HEK293 (cell line): ENCODE data around the gene TRIM72.

Experiments
- CTCF ChIA-PET: fragments of 350-600 bp; formaldehyde crosslinking; extraction: SDS; loops from one replicate; lab custom pipeline; 2021; ENCODE audit warnings: antibody characterized with exemption; lab: Yijun Ruan, JAX
- POLR2A ChIA-PET: fragments of 300-600 bp; formaldehyde crosslinking; extraction: SDS; loops from one replicate; lab custom pipeline; 2020; ENCODE audit warnings: antibody characterized with exemption, inconsistent platforms; lab: Yijun Ruan, JAX
- H3K27ac ChIP-seq: fragments of 200-500 bp; sonication (Bioruptor generic); 2 replicates; pipeline ENCODE4 v1.5.1; 2014; ENCODE audit warnings: low read depth, low read length, control low read depth, inconsistent platforms; ENCODE audit errors: extremely low read depth
- H3K36me3 ChIP-seq, 2 experiments: fragments of 200-500 bp in 1 of 2; sonication (Bioruptor generic) in 1 of 2; 1 replicate in 1 of 2; 2 replicates in 1 of 2; pipeline ENCODE4 v1.5.1; 2014 to 2017; ENCODE audit warnings: inconsistent platforms in 2 of 2, low read length in 2 of 2; ENCODE audit not compliant: control insufficient read depth in 2 of 2, insufficient read depth in 1 of 2
- H3K4me1 ChIP-seq: fragments of 200-500 bp; sonication (Bioruptor generic); 2 replicates; pipeline ENCODE4 v1.5.1; 2014; ENCODE audit warnings: mild to moderate bottlenecking, low read length, inconsistent platforms; ENCODE audit not compliant: control insufficient read depth, insufficient read depth
- H3K4me3 ChIP-seq: 2 replicates; pipeline ENCODE4 v1.5.1; 2011; ENCODE audit warnings: low read depth, mild to moderate bottlenecking, control low read depth, low read length, moderate library complexity
- H3K9me3 ChIP-seq: fragments of 200-500 bp; sonication (Bioruptor generic); 2 replicates; pipeline ENCODE4 v1.5.1; 2014; ENCODE audit warnings: low read depth, low read length, inconsistent platforms; ENCODE audit not compliant: control insufficient read depth, insufficient read depth
- BCL11B ChIP-seq: fragments of 450-650 bp; formaldehyde crosslinking; IDR thresholded peaks from 2 replicates; pipeline ENCODE4 v1.5.1; 2016; ENCODE audit warnings: low read depth, missing biosample characterization, missing genetic modification characterization
- KLF16 ChIP-seq: fragments of 450-650 bp; formaldehyde crosslinking; IDR thresholded peaks from 2 replicates; pipeline ENCODE4 v1.5.1; 2017; ENCODE audit warnings: missing biosample characterization, missing genetic modification characterization
- KLF9 ChIP-seq: fragments of 450-650 bp; formaldehyde crosslinking; IDR thresholded peaks from 2 replicates; pipeline ENCODE4 v1.5.1; 2016; ENCODE audit warnings: missing biosample characterization, missing genetic modification characterization, low read depth
- PRDM1 ChIP-seq: fragments of 450-650 bp; formaldehyde crosslinking; IDR thresholded peaks from 2 replicates; pipeline ENCODE4; 2016; ENCODE audit warnings: missing biosample characterization, missing genetic modification characterization
- ZBTB1 ChIP-seq: fragments of 450-650 bp; formaldehyde crosslinking; IDR thresholded peaks from 2 replicates; pipeline ENCODE4 v1.5.1; 2016; ENCODE audit warnings: missing biosample characterization, missing genetic modification characterization
- ZBTB20 ChIP-seq: fragments of 450-650 bp; formaldehyde crosslinking; IDR thresholded peaks from 2 replicates; pipeline ENCODE4 v1.5.1; 2016; ENCODE audit warnings: missing biosample characterization, missing genetic modification characterization
- ZNF114 ChIP-seq: fragments of 450-650 bp; formaldehyde crosslinking; IDR thresholded peaks from 2 replicates; pipeline ENCODE4 v1.5.0; 2017; ENCODE audit warnings: missing biosample characterization, missing genetic modification characterization
- ZNF133 ChIP-seq: fragments of 450-650 bp; formaldehyde crosslinking; IDR thresholded peaks from 2 replicates; pipeline ENCODE4 v1.5.1; 2016; ENCODE audit warnings: missing biosample characterization, missing genetic modification characterization
- ZNF146 ChIP-seq: fragments of 450-650 bp; formaldehyde crosslinking; IDR thresholded peaks from 2 replicates; pipeline ENCODE4 v1.5.1; 2016; ENCODE audit warnings: missing biosample characterization, missing genetic modification characterization
- ZNF155 ChIP-seq: fragments of 450-650 bp; formaldehyde crosslinking; IDR thresholded peaks from 2 replicates; pipeline ENCODE4 v1.5.1; 2016; ENCODE audit warnings: missing biosample characterization, missing genetic modification characterization
- ZNF24 ChIP-seq: fragments of 450-650 bp; formaldehyde crosslinking; IDR thresholded peaks from 2 replicates; pipeline ENCODE4 v1.5.1; 2016; ENCODE audit warnings: missing biosample characterization, missing genetic modification characterization
- ZNF292 ChIP-seq: fragments of 450-650 bp; formaldehyde crosslinking; IDR thresholded peaks from 2 replicates; pipeline ENCODE4 v1.5.1; 2016; ENCODE audit warnings: low read depth, missing biosample characterization, missing genetic modification characterization, borderline replicate concordance
- ZNF311 ChIP-seq: fragments of 450-650 bp; formaldehyde crosslinking; IDR thresholded peaks from 2 replicates; pipeline ENCODE4 v1.5.1; 2017; ENCODE audit warnings: missing biosample characterization, missing genetic modification characterization, borderline replicate concordance
- ZNF473 ChIP-seq: fragments of 450-650 bp; formaldehyde crosslinking; IDR thresholded peaks from 2 replicates; pipeline ENCODE4 v1.5.1; 2017; ENCODE audit warnings: missing biosample characterization, missing genetic modification characterization
- ZNF510 ChIP-seq: fragments of 450-650 bp; formaldehyde crosslinking; IDR thresholded peaks from 2 replicates; pipeline ENCODE4 v1.5.1; 2018; ENCODE audit warnings: mild to moderate bottlenecking, missing genetic modification characterization, missing biosample characterization; ENCODE audit not compliant: insufficient replicate concordance
- ZNF514 ChIP-seq: fragments of 450-650 bp; formaldehyde crosslinking; IDR thresholded peaks from 2 replicates; pipeline ENCODE4 v1.5.1; 2016; ENCODE audit warnings: missing biosample characterization, missing genetic modification characterization
- ZNF561 ChIP-seq: fragments of 450-650 bp; IDR thresholded peaks from 2 replicates; pipeline ENCODE4 v1.5.1; 2018; ENCODE audit warnings: missing biosample characterization, missing genetic modification characterization, borderline replicate concordance
- ZNF585B ChIP-seq: fragments of 450-650 bp; formaldehyde crosslinking; IDR thresholded peaks from 2 replicates; pipeline ENCODE4 v1.5.1; 2016; ENCODE audit warnings: missing biosample characterization, missing genetic modification characterization
- ZNF596 ChIP-seq: fragments of 450-650 bp; IDR thresholded peaks from 2 replicates; pipeline ENCODE4 v1.5.0; 2018; ENCODE audit warnings: missing biosample characterization, mild to moderate bottlenecking, missing genetic modification characterization, moderate library complexity
- ZNF658 ChIP-seq: fragments of 450-650 bp; formaldehyde crosslinking; IDR thresholded peaks from 2 replicates; pipeline ENCODE4; 2016; ENCODE audit warnings: missing biosample characterization, missing genetic modification characterization
- TF ChIP-seq, protein P1 (sequence below): fragments of 450-650 bp; formaldehyde crosslinking; IDR thresholded peaks from 2 replicates; pipeline ENCODE4 v1.5.1; 2016; ENCODE audit warnings: missing biosample characterization, missing genetic modification characterization, borderline replicate concordance
- TF ChIP-seq, protein P2 (sequence below): fragments of 450-650 bp; formaldehyde crosslinking; IDR thresholded peaks from 2 replicates; pipeline ENCODE4 v1.5.1; 2016; ENCODE audit warnings: missing biosample characterization, missing genetic modification characterization
- TF ChIP-seq, protein P3 (sequence below): fragments of 450-650 bp; formaldehyde crosslinking; IDR thresholded peaks from 2 replicates; pipeline ENCODE4 v1.5.1; 2016; ENCODE audit warnings: missing biosample characterization, missing genetic modification characterization

TRIM72 gene

DNA sequence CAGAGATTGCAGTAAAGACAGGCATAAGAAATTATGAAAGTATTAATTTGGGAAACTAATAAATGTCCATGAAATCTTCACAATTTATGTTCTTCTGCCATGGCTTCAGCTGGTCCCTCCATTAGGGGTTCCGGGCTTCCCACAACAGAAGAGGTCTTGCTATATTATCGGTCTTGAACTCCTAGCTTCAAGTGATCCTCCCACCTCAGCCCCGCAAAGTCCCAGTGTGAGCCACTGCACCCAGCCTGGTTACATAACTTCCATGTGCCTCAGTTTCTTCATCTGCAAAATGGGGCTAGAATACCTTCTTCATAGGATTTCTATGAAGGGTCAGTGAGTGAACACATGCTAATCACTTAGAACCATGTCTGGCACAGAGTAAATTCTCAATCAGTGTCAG, 32.4 kb downstream of the TRIM72 start:
- TF ChIP-seq ZNF561 (tag by site-specific recombination) (no peak), ZNF24 (tag by site-specific recombination) (no peak), ZNF596 (tag by site-specific recombination) (no peak), BCL11B (tag by site-specific recombination) (no peak), ZNF658 (no peak), PRDM1 (tag by site-specific recombination) (no peak), ZNF510 (tag by site-specific recombination) (no peak), ZNF155 (tag by site-specific recombination) (no peak), ZBTB20 (no peak), ZNF133 (tag by site-specific recombination) (no peak), ZBTB1 (tag by site-specific recombination) (no peak), ZNF585B (tag by site-specific recombination) (no peak), KLF9 (tag by site-specific recombination) (no peak)
- TF ChIP-seq, protein P1, sequence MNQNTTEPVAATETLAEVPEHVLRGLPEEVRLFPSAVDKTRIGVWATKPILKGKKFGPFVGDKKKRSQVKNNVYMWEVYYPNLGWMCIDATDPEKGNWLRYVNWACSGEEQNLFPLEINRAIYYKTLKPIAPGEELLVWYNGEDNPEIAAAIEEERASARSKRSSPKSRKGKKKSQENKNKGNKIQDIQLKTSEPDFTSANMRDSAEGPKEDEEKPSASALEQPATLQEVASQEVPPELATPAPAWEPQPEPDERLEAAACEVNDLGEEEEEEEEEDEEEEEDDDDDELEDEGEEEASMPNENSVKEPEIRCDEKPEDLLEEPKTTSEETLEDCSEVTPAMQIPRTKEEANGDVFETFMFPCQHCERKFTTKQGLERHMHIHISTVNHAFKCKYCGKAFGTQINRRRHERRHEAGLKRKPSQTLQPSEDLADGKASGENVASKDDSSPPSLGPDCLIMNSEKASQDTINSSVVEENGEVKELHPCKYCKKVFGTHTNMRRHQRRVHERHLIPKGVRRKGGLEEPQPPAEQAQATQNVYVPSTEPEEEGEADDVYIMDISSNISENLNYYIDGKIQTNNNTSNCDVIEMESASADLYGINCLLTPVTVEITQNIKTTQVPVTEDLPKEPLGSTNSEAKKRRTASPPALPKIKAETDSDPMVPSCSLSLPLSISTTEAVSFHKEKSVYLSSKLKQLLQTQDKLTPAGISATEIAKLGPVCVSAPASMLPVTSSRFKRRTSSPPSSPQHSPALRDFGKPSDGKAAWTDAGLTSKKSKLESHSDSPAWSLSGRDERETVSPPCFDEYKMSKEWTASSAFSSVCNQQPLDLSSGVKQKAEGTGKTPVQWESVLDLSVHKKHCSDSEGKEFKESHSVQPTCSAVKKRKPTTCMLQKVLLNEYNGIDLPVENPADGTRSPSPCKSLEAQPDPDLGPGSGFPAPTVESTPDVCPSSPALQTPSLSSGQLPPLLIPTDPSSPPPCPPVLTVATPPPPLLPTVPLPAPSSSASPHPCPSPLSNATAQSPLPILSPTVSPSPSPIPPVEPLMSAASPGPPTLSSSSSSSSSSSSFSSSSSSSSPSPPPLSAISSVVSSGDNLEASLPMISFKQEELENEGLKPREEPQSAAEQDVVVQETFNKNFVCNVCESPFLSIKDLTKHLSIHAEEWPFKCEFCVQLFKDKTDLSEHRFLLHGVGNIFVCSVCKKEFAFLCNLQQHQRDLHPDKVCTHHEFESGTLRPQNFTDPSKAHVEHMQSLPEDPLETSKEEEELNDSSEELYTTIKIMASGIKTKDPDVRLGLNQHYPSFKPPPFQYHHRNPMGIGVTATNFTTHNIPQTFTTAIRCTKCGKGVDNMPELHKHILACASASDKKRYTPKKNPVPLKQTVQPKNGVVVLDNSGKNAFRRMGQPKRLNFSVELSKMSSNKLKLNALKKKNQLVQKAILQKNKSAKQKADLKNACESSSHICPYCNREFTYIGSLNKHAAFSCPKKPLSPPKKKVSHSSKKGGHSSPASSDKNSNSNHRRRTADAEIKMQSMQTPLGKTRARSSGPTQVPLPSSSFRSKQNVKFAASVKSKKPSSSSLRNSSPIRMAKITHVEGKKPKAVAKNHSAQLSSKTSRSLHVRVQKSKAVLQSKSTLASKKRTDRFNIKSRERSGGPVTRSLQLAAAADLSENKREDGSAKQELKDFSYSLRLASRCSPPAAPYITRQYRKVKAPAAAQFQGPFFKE = no peak
- ChIA-PET CTCF (no interaction called here), POLR2A (no interaction called here)
- no peaks in the 10 kb centered on the region for H3K36me3 ChIP-seq
- H3K27ac ChIP-seq = no peak overlapping the region
- no peak overlapping the region for H3K4me3 ChIP-seq
- H3K4me1 ChIP-seq = no peaks in the 10 kb centered on the region
- no peaks in the 10 kb centered on the region for H3K9me3 ChIP-seq

GRCh38 chr16:31248344-31248743, 34.4 kb downstream of the TRIM72 start:
- Histone ChIP-seq H3K27ac (no peak overlapping the region), H3K4me3 (no peak overlapping the region)
- TF ChIP-seq ZNF146 (tag by site-specific recombination) (no peak), ZNF292 (tag by site-specific recombination) (no peak), ZNF155 (tag by site-specific recombination) (no peak), KLF16 (tag by site-specific recombination) (no peak), ZNF311 (no peak), ZNF114 (no peak), ZNF514 (tag by site-specific recombination) (no peak), ZNF473 (no peak)
- TF ChIP-seq, protein P2, sequence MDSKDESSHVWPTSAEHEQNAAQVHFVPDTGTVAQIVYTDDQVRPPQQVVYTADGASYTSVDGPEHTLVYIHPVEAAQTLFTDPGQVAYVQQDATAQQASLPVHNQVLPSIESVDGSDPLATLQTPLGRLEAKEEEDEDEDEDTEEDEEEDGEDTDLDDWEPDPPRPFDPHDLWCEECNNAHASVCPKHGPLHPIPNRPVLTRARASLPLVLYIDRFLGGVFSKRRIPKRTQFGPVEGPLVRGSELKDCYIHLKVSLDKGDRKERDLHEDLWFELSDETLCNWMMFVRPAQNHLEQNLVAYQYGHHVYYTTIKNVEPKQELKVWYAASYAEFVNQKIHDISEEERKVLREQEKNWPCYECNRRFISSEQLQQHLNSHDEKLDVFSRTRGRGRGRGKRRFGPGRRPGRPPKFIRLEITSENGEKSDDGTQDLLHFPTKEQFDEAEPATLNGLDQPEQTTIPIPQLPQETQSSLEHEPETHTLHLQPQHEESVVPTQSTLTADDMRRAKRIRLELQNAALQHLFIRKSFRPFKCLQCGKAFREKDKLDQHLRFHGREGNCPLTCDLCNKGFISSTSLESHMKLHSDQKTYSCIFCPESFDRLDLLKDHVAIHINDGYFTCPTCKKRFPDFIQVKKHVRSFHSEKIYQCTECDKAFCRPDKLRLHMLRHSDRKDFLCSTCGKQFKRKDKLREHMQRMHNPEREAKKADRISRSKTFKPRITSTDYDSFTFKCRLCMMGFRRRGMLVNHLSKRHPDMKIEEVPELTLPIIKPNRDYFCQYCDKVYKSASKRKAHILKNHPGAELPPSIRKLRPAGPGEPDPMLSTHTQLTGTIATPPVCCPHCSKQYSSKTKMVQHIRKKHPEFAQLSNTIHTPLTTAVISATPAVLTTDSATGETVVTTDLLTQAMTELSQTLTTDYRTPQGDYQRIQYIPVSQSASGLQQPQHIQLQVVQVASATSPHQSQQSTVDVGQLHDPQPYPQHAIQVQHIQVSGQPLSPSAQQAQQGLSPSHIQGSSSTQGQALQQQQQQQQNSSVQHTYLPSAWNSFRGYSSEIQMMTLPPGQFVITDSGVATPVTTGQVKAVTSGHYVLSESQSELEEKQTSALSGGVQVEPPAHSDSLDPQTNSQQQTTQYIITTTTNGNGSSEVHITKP (tag by site-specific recombination) = no peak
- TF ChIP-seq, protein P3, sequence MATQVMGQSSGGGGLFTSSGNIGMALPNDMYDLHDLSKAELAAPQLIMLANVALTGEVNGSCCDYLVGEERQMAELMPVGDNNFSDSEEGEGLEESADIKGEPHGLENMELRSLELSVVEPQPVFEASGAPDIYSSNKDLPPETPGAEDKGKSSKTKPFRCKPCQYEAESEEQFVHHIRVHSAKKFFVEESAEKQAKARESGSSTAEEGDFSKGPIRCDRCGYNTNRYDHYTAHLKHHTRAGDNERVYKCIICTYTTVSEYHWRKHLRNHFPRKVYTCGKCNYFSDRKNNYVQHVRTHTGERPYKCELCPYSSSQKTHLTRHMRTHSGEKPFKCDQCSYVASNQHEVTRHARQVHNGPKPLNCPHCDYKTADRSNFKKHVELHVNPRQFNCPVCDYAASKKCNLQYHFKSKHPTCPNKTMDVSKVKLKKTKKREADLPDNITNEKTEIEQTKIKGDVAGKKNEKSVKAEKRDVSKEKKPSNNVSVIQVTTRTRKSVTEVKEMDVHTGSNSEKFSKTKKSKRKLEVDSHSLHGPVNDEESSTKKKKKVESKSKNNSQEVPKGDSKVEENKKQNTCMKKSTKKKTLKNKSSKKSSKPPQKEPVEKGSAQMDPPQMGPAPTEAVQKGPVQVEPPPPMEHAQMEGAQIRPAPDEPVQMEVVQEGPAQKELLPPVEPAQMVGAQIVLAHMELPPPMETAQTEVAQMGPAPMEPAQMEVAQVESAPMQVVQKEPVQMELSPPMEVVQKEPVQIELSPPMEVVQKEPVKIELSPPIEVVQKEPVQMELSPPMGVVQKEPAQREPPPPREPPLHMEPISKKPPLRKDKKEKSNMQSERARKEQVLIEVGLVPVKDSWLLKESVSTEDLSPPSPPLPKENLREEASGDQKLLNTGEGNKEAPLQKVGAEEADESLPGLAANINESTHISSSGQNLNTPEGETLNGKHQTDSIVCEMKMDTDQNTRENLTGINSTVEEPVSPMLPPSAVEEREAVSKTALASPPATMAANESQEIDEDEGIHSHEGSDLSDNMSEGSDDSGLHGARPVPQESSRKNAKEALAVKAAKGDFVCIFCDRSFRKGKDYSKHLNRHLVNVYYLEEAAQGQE (tag by site-specific recombination) = no peak
- TF ChIP-seq, all 188 proteins: peak for 0
- Histone ChIP-seq H3K9me3 (no peaks in the 10 kb centered on the region), H3K4me1 (no peaks in the 10 kb centered on the region), H3K36me3 (no peaks in the 10 kb centered on the region)
- CTCF ChIA-PET = interaction anchor here (0.5 kb wide), 1 partner anchor 621 kb away, joined by 3 read pairs; no protein-coding TSS in a partner anchor
- POLR2A ChIA-PET = no interaction called here
